Stimulated activated CD4-positive, alpha-beta T cell treated with anti-CD3 and anti-CD28 coated beads, Interleukin-15, amount 100 ng/mL, for 1 hour (primary cell): Measurements from ENCODE around the gene NDST4.
"Not testable (repeated sequence)": the region's sequence is repeated elsewhere in the genome, so short reads cannot be mapped to it uniquely, and the experiment has no call there.

Experiments used
- DNase-seq, 2 donors: peaks; one replicate each; pipeline ENCODE4 v3.0.0-alpha.2; 2020; ENCODE audit warnings: low read depth in 1 of 2, low spot score in 1 of 2

The NDST4 gene

GRCh38 chr4:115058533-115058932 lies 54.9 kb downstream of the NDST4 start:
- DNase-seq, result no peak

- DNase-seq, result no peak
Measured at GRCh38 chr4:115054836-115055235, 58.6 kb downstream of the NDST4 start.

DNA sequence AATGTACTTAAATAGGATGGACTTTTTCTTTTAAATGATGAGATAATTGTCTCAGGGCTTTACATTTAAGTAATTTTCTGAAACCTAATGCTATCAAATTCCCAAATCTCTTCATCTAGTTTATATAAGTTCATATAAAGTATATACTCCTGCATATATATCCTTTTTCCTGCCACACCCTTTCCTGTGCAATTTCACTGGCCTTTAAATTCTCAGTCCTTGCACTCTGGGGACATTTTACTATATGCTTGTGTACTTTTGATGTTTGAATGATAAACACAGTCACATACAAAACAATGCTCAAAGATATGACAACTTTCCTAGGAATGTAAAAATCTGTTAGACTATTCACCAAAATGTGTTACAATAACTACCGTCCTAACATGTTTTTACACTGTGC lies 60.1 kb downstream of the NDST4 start:
- DNase-seq, result no peak

- no peak for DNase-seq
Measured at GRCh38 chr4:115042496-115042895, 70.9 kb downstream of the NDST4 start.

DNA sequence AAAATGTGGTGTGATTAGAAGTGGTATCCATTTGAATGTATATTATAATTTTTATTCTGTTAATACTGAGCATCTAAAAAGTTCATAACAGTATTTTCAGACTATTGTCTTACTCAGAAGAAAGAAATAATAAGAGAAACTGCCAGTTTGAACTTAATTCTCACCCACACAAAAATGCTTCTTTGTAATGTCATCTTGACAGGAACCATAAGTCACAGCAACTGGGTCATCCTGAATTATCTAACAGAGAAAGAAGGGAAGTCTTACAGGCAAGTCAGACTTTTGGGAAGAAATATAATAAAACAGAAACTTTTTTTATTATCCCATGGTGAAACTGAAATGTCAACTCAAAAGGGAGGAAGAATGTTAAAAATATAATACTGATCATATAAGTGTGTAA lies 83.1 kb downstream of the NDST4 start:
- DNase-seq, result no peak

- no peak for DNase-seq
Measured at GRCh38 chr4:115028682-115029410, 84.6 kb downstream of the NDST4 start.

GRCh38 chr4:114999880-115000279 lies 113.5 kb downstream of the NDST4 start:
- no peak for DNase-seq

DNA sequence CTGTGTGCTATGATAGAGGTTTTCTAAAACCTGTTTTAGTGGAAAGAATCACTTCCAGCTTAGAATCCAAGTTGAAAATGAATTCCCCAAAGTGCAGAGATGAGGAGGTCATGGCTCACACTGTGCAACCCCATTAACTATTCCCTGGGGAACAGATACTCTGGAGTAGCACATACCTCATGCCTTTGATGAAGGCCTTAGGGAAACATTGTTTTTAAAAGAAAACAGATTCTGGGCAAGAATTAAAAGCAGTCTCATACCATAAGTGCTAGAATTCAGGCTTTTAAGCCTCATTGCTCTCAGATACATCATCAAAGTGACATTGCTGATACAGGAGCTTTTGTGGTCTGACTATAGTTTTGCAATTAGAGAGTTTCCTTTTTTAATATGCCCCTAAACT lies 115.1 kb downstream of the NDST4 start:
- no peak for DNase-seq

DNA sequence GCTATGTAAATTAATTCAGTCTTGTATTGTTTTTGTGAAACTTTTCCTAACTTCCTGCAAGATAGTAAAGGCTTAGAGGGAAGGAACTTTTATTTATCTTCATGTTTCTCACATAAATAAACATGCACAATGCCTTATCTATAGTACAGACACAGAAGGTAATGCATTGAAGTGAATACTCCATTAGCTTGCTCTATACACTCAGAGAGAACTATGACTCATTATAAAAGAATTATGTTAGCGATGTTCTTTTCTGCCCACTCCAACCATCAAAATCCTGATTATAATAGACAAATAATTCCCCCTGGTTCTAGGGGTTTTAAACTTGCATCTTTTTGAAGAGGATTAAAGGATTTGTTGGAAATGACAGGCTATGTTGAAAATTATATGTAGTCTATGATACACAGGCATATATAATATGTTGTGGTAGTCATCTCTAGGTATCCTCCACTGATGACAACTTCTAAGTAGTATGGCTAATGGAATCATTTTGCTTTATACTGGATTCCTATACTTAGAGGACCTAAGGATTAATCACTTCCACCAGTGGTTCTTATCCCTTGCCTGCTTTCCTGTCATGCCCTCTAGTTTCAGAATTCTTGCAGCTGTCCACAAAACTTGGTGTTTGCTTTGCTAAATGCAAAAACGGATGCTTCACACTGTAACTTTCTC lies 115.7 kb downstream of the NDST4 start:
- DNase-seq, result no peak

- no peak for DNase-seq
Measured at GRCh38 chr4:114986133-114986532, 127.3 kb downstream of the NDST4 start.

DNA sequence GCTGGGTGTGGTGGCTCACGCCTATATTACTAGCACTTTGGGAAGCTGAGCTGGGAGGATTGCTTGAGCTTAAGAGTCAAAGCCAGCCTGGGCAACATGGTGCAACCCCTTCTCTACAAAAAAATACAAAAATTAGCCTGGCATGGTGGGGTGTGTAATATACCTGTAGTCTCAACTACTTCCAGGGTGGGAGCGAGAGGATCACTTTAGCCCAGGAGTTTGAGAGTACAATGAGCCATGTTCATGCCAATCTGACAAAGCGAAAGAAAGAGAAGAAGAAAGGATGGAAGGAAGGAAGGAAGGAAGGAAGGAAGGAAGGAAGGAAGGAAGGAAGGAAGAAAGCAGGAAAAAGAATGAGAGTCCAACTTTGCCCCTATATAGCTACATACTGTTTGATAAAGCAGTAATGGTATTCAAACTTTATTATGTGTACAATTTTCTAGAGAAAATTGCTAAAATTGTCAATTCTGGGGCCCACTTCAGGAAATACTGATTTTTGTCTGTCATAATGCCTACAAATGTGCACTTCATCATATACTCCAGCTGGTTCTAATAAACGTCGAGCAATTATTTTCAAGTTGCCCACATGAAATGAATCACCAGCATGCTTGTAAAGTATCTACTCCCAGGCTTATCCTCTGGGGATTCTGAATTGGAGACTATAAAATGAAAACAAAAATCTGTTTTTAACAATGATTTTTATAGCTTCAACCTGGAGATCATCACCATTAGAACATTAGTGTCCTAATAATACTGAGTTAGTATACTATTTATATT lies 132.3 kb downstream of the NDST4 start:
- no peak for DNase-seq

- DNase-seq, result not testable (repeated sequence)
Measured at GRCh38 chr4:114980399-114980798, 133.0 kb downstream of the NDST4 start.

GRCh38 chr4:114976901-114977300 lies 136.5 kb downstream of the NDST4 start:
- no peak for DNase-seq

- no peak for DNase-seq
Measured at GRCh38 chr4:114964026-114964425, 149.4 kb downstream of the NDST4 start.

- no peak for DNase-seq
Measured at GRCh38 chr4:114945616-114946015, 167.8 kb downstream of the NDST4 start.

- DNase-seq, result no peak
Measured at GRCh38 chr4:114941503-114941902, 171.9 kb downstream of the NDST4 start.

DNA sequence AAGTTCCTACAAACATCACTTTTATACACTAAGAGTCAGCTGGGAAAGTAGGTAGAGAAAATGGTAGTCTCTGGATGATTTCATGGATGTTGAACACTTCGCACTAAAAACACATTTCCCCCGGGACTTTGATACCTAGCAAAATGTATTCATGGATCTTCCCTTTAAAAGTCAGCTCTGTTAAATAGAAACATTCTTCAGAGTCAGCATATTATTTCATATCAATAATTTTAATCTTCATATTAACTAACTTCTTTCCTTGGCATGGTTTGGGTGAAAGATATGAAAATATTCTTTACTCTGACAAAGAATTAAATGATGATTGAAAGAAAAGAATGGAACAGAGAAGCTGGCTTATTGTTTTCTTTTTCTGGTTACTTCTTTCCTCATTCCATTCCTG lies 185.5 kb downstream of the NDST4 start:
- no peak for DNase-seq

DNA sequence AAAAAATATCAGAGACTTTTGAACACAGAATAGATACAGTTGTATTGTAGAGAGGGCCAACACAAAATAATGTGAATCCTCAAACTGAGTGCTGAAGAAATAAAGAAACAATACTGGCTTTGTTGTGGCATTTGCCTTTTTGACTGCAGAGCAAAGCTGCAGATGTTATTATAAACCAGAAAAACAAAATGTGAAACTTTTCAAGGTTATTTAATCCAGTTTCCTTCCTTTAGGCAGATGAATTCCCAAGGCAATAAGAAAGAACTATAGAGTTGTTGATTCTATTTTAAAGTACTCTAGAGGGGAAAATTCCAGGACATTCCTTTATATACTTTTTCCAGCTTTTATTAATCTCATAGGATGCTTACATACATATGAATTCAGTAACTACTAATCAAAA lies 186.8 kb downstream of the NDST4 start:
- no peak for DNase-seq

- no peak for DNase-seq
Measured at GRCh38 chr4:114924311-114924710, 189.1 kb downstream of the NDST4 start.

- no peak for DNase-seq
Measured at GRCh38 chr4:114922592-114922933, 190.9 kb downstream of the NDST4 start.

- no peak for DNase-seq
Measured at GRCh38 chr4:114921790-114922591, 191.4 kb downstream of the NDST4 start.
